ENCODE measurements around the gene LIN37. TPM values are rescaled to one million over a fixed set of nuclear protein-coding genes. Genes with fewer than 3 reads are reported as not detected.

LIN37 gene
- total RNA-seq, 4 donors from 2014 or later: 6.8 to 31.6 (median 16.9) TPM

GRCh38 chr19:35760711-35761349 lies 12.5 kb downstream of the LIN37 start:
- H3K4me3 ChIP-seq: no peak overlapping the region
- intact Hi-C loops (cut with DNase I; ENCODE audit: low total_unique reads): no loop called here
- H3K4me1 ChIP-seq: peaks cover 0 to 9% of the 10 kb centered on the region in 2 donors
- H3K9me3 ChIP-seq: no peaks in the 10 kb centered on the region
- TF ChIP-seq, protein P1, sequence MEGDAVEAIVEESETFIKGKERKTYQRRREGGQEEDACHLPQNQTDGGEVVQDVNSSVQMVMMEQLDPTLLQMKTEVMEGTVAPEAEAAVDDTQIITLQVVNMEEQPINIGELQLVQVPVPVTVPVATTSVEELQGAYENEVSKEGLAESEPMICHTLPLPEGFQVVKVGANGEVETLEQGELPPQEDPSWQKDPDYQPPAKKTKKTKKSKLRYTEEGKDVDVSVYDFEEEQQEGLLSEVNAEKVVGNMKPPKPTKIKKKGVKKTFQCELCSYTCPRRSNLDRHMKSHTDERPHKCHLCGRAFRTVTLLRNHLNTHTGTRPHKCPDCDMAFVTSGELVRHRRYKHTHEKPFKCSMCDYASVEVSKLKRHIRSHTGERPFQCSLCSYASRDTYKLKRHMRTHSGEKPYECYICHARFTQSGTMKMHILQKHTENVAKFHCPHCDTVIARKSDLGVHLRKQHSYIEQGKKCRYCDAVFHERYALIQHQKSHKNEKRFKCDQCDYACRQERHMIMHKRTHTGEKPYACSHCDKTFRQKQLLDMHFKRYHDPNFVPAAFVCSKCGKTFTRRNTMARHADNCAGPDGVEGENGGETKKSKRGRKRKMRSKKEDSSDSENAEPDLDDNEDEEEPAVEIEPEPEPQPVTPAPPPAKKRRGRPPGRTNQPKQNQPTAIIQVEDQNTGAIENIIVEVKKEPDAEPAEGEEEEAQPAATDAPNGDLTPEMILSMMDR (IDR thresholded peaks at IDR 0.05): no peak
- no peak for TF ChIP-seq POLR2A (IDR thresholded peaks at IDR 0.05)
- H3K36me3 ChIP-seq: no peaks in the 10 kb centered on the region
- DNase-seq: no peak
- no peaks in the 10 kb centered on the region for H3K27me3 ChIP-seq
- H3K27ac ChIP-seq: no peak overlapping the region

DNA sequence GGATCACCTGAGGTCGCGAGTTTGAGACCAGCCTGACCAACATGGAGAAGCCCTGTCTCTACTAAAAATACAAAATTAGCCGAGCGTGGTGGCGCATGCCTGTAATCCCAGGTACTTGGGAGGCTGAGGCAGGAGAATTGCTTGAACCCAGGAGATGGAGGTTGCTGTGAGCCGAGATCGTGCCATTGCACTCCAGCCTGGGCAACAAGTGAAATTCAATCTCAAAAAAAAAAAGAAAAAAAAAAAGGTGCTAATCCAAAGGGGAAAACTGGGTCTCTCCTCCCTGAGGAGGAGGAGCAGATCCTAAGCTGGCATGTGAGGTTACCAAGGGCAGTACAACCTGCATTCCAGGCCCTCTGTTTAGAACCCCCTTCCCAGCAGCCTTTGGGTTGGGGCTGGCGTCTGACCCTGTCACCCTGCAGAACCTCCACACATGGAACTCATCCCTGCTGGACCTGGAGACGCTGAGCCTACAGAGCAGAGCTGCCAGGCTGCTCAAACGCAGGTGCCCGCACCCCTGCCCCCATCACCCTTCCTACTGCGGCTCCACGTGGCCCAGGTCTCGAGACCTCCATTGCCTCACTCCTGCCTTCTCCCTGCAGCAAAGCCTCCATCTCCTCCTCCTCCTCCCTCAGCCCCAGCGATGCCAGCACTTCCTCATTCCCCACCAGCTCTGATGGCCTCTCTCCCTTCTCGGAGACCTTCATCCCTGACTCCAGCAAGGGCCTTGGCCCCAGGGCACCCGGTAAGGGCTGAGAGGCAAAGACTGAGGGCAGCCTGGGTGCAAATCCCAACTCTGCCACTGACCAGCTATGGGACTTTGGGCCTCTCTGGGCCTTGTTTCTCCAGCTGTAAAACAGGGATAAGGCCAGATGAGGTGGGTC lies 16.3 kb downstream of the LIN37 start:
- no peak for TF ChIP-seq POLR2A (IDR thresholded peaks at IDR 0.05)
- TF ChIP-seq, protein P1 (IDR thresholded peaks at IDR 0.05): no peak
- no peak for DNase-seq
- no peaks in the 10 kb centered on the region for H3K27me3 ChIP-seq
- H3K27ac ChIP-seq: no peak overlapping the region
- intact Hi-C loops (cut with DNase I; ENCODE audit: low total_unique reads): no loop called here
- no peaks in the 10 kb centered on the region for H3K9me3 ChIP-seq
- no peak overlapping the region for H3K4me3 ChIP-seq
- no peaks in the 10 kb centered on the region for H3K36me3 ChIP-seq
- H3K4me1 ChIP-seq: no peaks in the 10 kb centered on the region

DNA sequence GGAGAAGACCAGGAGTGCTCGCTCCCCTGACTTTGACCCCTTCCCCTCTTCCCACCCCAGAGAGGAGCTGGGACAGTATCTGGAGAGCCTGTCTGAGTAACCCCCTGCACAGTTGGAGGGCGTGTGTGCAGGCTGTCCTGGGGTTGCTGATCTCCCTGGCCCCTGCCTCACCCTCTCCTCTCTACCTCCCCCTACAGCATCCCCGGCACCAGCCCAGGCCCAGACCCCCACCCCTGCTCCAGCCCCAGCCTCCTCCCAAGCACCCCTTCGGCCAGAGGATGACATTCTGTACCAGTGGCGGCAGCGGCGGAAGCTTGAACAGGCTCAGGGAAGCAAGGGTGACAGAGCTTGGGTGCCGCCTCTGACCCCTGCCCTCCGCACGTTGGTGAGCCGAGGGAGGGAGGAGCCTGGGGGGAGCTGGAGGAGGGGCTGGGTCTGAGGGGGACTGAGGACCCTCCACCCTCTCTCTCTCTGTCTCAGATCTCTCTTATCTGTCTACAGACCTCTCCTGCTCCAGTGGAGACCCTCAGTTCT lies 18.3 kb downstream of the LIN37 start:
- Histone ChIP-seq H3K4me3 (no peak overlapping the region), H3K36me3 (no peaks in the 10 kb centered on the region), H3K9me3 (no peaks in the 10 kb centered on the region), H3K27ac (no peak overlapping the region), H3K4me1 (no peaks in the 10 kb centered on the region), H3K27me3 (no peaks in the 10 kb centered on the region)
- no peak for DNase-seq
- intact Hi-C loops (cut with DNase I; ENCODE audit: low total_unique reads): no loop called here
- no peak for TF ChIP-seq POLR2A (IDR thresholded peaks at IDR 0.05)
- TF ChIP-seq, protein P1 (IDR thresholded peaks at IDR 0.05): no peak

DNA sequence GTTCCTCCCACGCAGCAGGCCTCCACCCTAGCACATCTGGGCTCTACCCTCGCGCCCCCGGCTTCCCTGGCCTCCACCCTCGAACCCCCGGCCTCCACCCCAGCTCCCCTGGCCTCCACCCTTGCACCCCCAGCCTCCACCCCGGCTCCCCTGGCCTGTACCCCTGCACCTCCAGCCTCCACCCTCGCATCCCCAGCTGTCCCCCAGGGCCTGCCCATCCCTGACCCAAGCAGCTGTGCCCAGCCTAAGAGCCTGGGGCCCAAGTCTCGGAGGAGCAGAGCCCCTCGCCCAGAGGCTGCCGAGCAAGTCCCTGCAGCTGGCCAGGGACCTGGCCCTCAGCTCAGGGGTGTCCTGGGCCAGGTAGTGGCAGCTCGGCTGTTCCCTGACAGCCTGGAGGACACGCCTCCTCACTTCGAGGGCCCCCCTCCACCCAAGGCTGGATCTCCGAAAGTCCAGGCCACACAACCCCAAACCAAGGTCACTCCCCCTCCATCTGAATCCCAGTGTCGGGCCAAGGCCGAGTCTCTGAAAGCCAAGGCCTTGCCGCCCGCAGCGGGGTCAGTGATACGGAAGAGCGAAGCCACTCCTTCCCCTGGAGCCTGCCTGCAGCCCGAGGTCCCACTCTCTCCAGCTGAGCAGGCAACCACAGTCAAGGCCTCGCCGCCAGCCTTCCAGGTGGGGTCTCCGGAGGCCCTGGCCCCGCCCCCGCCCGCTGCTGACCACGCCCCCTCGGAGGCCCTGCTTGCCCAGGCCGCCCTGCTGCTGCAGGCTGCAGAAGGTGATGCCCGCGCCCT lies 19.1 kb downstream of the LIN37 start:
- TF ChIP-seq, protein P1 (IDR thresholded peaks at IDR 0.05): no peak
- no peak for TF ChIP-seq POLR2A (IDR thresholded peaks at IDR 0.05)
- intact Hi-C loops (cut with DNase I; ENCODE audit: low total_unique reads): no loop called here
- H3K9me3 ChIP-seq: no peaks in the 10 kb centered on the region
- no peak for DNase-seq
- H3K4me3 ChIP-seq: no peak overlapping the region
- H3K36me3 ChIP-seq: no peaks in the 10 kb centered on the region
- H3K27me3 ChIP-seq: no peaks in the 10 kb centered on the region
- H3K4me1 ChIP-seq: no peaks in the 10 kb centered on the region
- H3K27ac ChIP-seq: no peak overlapping the region
